Common myeloid progenitor, CD34-positive (primary cell): ENCODE results near the gene ARL4A.
"Not testable (repeated sequence)": the region's sequence is repeated elsewhere in the genome, so short reads cannot be mapped to it uniquely, and the experiment has no call there.

ENCODE experiments used
- CTCF ChIA-PET: fragments of 350-600 bp; sonication (Branson Sonifier 250); formaldehyde crosslinking; loops from one replicate; lab custom pipeline; 2021; ENCODE audit warnings: antibody characterized with exemption; lab: Charles Lee
- POLR2A ChIA-PET: fragments of 350-600 bp; sonication (Branson Sonifier 250); formaldehyde crosslinking; loops from one replicate; lab custom pipeline; 2021; ENCODE audit warnings: antibody characterized with exemption; lab: Charles Lee
- DNase-seq, 3 donors: peaks; one replicate each; pipeline versions ENCODE4 v3.0.0 to v3.0.0-alpha.2; 2013
- H3K27ac ChIP-seq, 2 experiments: 1 replicate in 1 of 2; 2 replicates in 1 of 2; pipeline ENCODE4 v1.7.0; 2013; ENCODE audit warnings: inconsistent platforms in 2 of 2, low read length in 2 of 2, mild to moderate bottlenecking in 2 of 2, low read depth in 1 of 2, moderate library complexity in 1 of 2; ENCODE audit not compliant: severe bottlenecking in 2 of 2, insufficient read depth in 1 of 2, poor library complexity in 1 of 2
- H3K27me3 ChIP-seq, 5 experiments: replicated peaks in 2 of 5; 1 replicate in 3 of 5; 2 replicates in 2 of 5; pipeline versions ENCODE4 v1.6.1 to v1.7.0; 2013; ENCODE audit warnings: low read length in 4 of 5, mild to moderate bottlenecking in 2 of 5, moderate library complexity in 2 of 5, inconsistent platforms in 1 of 5; ENCODE audit not compliant: insufficient read depth in 5 of 5, control insufficient read depth in 4 of 5
- H3K36me3 ChIP-seq, 4 experiments: 1 replicate in 2 of 4; 2 replicates in 2 of 4; pipeline versions ENCODE4 v1.6.1 to v1.7.0; 2013; ENCODE audit warnings: low read length in 3 of 4, control low read depth in 1 of 4, mild to moderate bottlenecking in 1 of 4; ENCODE audit not compliant: control insufficient read depth in 4 of 4, insufficient read depth in 4 of 4
- H3K4me1 ChIP-seq, 4 experiments: 1 replicate in 3 of 4; 2 replicates in 1 of 4; pipeline versions ENCODE4 v1.6.1 to v1.7.1; 2013; ENCODE audit warnings: low read length in 3 of 4, mild to moderate bottlenecking in 3 of 4, control low read depth in 1 of 4, inconsistent platforms in 1 of 4, moderate library complexity in 1 of 4; ENCODE audit not compliant: control insufficient read depth in 4 of 4, insufficient read depth in 4 of 4; ENCODE audit errors: control extremely low read depth in 1 of 4
- H3K4me3 ChIP-seq, 7 experiments: 1 replicate in 4 of 7; 2 replicates in 3 of 7; pipeline versions ENCODE4 v1.5.1 to v1.7.0; 2013; ENCODE audit warnings: mild to moderate bottlenecking in 7 of 7, low read length in 6 of 7, moderate library complexity in 6 of 7, inconsistent platforms in 2 of 7, low read depth in 2 of 7, control low read depth in 1 of 7; ENCODE audit not compliant: insufficient read depth in 4 of 7, control insufficient read depth in 1 of 7; ENCODE audit errors: extremely low read depth in 1 of 7
- H3K9me3 ChIP-seq, 5 experiments: 1 replicate in 4 of 5; 2 replicates in 1 of 5; pipeline versions ENCODE4 v1.6.1 to v1.7.1; 2013; ENCODE audit warnings: low read length in 4 of 5, mild to moderate bottlenecking in 2 of 5, inconsistent platforms in 1 of 5, low read depth in 1 of 5, moderate library complexity in 1 of 5; ENCODE audit not compliant: control insufficient read depth in 4 of 5, insufficient read depth in 2 of 5; ENCODE audit errors: control extremely low read depth in 1 of 5
- WGBS: methylation state at CpG from one replicate; pipeline ENCODE4 v1.1.5; 2013; ENCODE audit not compliant: insufficient coverage; 5-methylcytosine and 5-hydroxymethylcytosine counted together

The ARL4A gene

DNA sequence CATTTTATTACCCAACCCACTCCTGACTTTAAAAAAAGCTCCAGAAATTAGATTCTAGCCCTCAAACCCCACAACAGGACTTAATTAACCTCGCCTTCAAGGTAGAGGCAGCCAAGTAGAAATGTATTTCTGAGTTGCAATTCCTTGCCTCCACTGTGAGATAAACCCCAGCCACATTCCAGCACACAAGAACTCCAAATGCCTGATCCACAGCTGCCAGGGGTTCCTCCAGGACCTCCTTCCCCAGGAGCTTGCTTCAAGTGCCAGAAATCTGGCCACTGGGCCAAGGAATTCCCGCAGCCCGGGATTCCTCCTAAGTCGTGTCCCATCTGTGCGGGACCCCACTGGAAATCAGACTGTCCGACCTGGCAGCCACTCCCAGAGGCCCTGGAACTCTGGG lies 25.9 kb upstream of the ARL4A start:
- Histone ChIP-seq H3K27me3 (no peaks in the 10 kb centered on the region), H3K4me3 (no peak overlapping the region), H3K9me3 (no peaks in the 10 kb centered on the region), H3K4me1 (no peaks in the 10 kb centered on the region), H3K36me3 (no peaks in the 10 kb centered on the region), H3K27ac (no peak overlapping the region)
- 99% methylated on average over 6 of the region's 6 CpGs for WGBS
- ChIA-PET POLR2A (no interaction called here), CTCF (no interaction called here)
- no peak for DNase-seq

DNA sequence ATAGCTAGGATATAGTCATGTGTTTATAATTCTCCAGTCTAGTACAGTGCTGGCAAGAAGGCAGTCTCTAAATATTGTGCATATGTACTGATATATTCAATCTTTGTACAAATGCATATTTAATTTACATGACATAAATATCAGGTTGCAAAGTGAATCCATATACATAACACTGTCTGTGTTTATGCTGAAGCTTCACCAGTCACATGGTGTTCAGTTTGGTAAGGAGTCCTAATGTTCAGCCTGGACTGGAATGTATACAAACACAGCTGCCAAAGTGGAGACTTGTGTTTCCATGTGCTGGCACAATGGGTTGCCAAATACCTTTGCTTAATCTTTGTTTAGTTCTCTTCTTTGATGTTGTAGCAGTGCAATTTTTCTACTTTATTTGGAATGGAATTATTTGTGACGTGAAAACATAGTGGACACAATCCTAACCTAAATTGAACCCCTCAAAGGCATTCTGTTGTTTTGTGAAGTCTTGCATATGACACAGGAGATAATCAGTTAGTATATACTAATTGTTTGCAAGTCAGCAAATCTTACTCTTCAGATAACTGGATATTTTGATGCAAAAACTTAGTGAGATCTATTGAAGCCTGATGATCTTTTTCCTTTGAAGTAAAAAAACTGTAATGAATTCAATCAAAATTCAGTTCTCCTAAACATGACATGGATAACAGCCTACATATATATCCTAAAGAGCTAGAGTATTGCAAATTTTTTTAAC lies 17.3 kb upstream of the ARL4A start:
- Histone ChIP-seq H3K27ac (no peak overlapping the region), H3K36me3 (no peaks in the 10 kb centered on the region), H3K4me1 (peaks cover 0 to 16% (median 2%) of the 10 kb centered on the region in 4 experiments), H3K9me3 (no peaks in the 10 kb centered on the region), H3K4me3 (no peak overlapping the region), H3K27me3 (no peaks in the 10 kb centered on the region)
- no peak for DNase-seq
- ChIA-PET POLR2A (no interaction called here), CTCF (interaction anchor here (1.2 kb wide), 1 partner anchor 16 kb away, joined by 3 read pairs; no protein-coding TSS in a partner anchor)
- WGBS = no CpG with 5 or more reads among the region's 1 CpG

DNA sequence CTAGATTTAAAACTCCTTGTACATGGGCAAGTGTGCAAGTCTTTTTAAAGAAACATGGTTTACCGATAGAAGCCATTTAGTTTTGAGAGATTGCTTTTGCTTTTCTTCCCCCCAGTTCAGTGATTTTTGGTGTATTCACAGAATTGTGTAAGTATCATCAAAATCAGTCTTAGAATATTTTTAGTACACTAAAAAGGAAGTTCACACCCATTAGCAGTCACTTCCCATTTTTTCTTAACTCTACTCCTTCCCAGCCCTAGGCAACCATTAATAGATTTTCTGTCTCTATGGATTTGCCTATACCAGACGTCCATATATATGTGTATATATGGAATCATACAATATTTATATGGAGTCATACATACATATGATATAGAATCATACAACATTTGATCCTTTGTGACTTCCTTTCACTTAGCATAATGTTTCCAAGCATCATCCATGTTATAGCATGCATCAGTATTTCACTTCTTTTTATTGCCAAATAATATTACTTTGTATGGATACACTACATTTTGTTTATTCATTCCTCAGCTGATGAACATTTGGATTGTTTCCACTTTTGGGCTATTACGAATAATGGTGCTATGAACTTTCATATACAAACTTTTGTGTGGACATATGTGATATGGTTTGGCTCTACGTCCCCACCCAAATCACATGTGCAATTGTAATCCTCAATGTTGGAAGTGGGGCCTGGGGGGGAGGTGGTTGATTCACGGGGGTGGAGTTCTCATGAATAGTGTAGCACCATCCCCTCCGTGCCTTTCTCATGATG lies 16.5 kb upstream of the ARL4A start:
- DNase-seq = peak in 2 of 3 donors; percentile 11 to 19
- Histone ChIP-seq H3K36me3 (no peaks in the 10 kb centered on the region), H3K27ac (no peak overlapping the region), H3K4me3 (no peak overlapping the region), H3K9me3 (peaks cover 0 to 3% (median 0%) of the 10 kb centered on the region in 5 experiments), H3K27me3 (no peaks in the 10 kb centered on the region), H3K4me1 (peaks cover 0 to 16% (median 2%) of the 10 kb centered on the region in 4 experiments)
- no CpG with 5 or more reads among the region's 6 CpGs for WGBS
- CTCF ChIA-PET = interaction anchor here (1.2 to 1.3 kb wide), 2 partner anchors 11 to 16 kb away, joined by 3 to 6 read pairs; no protein-coding TSS in a partner anchor
- POLR2A ChIA-PET = no interaction called here

DNA sequence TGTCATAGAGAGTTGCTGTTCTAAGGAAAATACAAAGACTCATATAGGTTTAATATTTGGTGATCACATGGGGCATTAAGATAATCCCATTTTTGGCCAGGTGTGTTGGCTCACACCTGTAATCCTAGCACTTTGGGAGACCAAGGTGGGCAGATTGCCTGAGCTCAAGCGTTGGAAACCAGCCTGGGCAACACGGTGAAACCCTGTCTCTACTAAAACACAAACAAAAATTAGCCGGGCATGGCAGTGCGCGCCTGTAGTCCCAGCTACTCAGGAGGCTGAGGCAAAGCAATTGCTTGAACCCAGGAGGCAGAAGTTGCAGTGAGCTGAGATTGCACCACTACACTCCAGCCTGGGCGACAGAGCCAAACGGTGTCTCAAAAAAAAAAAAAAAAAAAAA lies 14.0 kb upstream of the ARL4A start:
- H3K4me1 ChIP-seq = peaks cover 0 to 16% (median 2%) of the 10 kb centered on the region in 4 experiments
- DNase-seq, CTCF ChIA-PET, H3K27me3 ChIP-seq, POLR2A ChIA-PET, H3K27ac ChIP-seq, H3K9me3 ChIP-seq, H3K36me3 ChIP-seq, H3K4me3 ChIP-seq: not testable (repeated sequence)
- WGBS = 100% methylated on average over 4 of the region's 7 CpGs

DNA sequence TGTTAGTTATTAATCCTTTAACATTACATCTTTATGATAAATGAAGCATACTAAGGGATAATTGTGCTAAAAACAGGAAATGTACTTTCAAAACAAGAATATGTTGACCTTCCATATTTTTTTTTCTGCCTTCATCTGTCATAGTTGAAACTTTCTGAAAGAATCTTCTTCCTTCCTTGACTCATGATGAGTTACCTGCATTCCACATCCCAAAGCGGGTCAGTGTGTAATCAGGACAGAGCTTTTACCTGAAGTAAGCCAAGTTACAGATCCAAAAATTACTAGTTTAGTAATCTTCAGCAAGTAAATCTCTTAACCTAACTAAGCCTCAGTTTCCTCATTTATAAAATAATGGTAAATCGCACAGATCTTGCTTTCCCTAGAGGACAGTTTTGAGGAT lies 13.4 kb upstream of the ARL4A start:
- peaks cover 0 to 3% (median 0%) of the 10 kb centered on the region in 5 experiments for H3K9me3 ChIP-seq
- no peak overlapping the region for H3K27ac ChIP-seq
- no peak for DNase-seq
- H3K4me1 ChIP-seq = peaks cover 0 to 16% (median 2%) of the 10 kb centered on the region in 4 experiments
- CTCF ChIA-PET = interaction anchor here (1.3 kb wide), 1 partner anchor 443 kb away, joined by 4 read pairs; no protein-coding TSS in a partner anchor
- H3K36me3 ChIP-seq = no peaks in the 10 kb centered on the region
- 100% methylated on average over 1 of the region's 2 CpGs for WGBS
- H3K4me3 ChIP-seq = no peak overlapping the region
- POLR2A ChIA-PET = no interaction called here
- H3K27me3 ChIP-seq = no peaks in the 10 kb centered on the region

DNA sequence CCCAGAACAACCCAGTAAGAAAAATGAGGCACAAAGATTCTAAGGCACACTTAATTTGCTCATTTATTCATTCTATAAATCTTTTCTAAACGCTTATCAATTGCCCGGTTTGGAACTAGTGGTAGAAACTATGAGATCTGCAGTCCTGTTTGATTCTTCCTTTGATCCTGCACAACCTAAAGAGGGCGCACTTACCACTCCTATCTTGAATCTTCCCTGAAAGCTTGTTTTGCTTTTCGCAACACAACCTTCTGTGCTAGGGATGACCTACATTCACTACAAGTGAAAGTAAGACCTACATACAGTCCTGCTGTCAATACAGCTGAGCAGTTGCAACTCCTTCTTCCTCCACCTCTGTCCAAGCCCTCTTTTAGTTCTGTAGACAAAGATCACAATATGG lies 12.6 kb upstream of the ARL4A start:
- H3K27ac ChIP-seq = no peak overlapping the region
- H3K4me1 ChIP-seq = peaks cover 0 to 16% (median 2%) of the 10 kb centered on the region in 4 experiments
- ChIA-PET POLR2A (no interaction called here), CTCF (interaction anchor here (0.6 to 1.4 kb wide), 7 partner anchors 11 to 717 kb away, joined by 3 to 4 read pairs (median 3); partner anchors contain the start of gene ARL4A)
- DNase-seq = peak; percentile 35 to 62 (median 60)
- H3K4me3 ChIP-seq = no peak overlapping the region
- H3K9me3 ChIP-seq = peaks cover 0 to 3% (median 0%) of the 10 kb centered on the region in 5 experiments
- 95% methylated on average over 3 of the region's 4 CpGs for WGBS
- no peaks in the 10 kb centered on the region for H3K36me3 ChIP-seq
- H3K27me3 ChIP-seq = no peaks in the 10 kb centered on the region
